ENCODE results near the gene NECAB3.

DNA sequence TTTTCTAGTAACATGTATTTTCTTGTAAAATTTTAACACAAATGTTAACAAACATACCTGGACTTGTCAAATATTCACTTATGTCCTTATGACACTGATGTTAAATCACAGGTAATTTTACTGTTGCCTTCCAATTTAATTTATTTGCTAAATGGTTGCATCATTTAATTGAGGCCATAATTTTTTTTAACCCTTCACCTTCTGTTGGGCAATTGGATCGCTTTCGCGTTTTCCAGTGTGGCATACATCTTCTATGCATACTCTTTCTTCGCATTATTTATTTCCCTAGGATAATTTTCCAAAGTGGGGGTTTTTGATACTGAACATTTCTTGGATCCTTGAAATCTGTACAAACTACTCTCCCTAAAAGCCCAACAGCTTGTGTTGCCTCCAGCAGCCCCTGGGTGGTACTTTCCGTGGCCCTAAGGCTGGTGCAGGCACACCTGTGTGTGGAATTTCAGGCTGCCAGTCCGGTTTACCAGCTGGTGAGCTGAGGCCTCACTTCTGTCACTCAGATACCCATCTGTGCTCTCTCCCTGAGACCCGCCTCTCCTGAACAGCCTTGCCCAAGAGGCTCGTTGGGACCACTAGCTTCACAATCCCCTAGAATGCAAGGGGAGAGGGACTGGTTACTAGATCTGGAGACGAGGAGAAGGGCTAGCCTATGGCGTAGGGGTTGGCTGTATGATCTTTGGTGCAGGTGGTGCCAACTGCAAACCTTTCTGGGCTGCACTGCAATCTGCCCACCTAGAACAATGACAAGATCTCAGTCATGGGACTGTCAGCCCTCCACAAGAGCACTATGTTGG is 23.3 kb downstream of the NECAB3 start:
- TF ChIP-seq, protein P1, sequence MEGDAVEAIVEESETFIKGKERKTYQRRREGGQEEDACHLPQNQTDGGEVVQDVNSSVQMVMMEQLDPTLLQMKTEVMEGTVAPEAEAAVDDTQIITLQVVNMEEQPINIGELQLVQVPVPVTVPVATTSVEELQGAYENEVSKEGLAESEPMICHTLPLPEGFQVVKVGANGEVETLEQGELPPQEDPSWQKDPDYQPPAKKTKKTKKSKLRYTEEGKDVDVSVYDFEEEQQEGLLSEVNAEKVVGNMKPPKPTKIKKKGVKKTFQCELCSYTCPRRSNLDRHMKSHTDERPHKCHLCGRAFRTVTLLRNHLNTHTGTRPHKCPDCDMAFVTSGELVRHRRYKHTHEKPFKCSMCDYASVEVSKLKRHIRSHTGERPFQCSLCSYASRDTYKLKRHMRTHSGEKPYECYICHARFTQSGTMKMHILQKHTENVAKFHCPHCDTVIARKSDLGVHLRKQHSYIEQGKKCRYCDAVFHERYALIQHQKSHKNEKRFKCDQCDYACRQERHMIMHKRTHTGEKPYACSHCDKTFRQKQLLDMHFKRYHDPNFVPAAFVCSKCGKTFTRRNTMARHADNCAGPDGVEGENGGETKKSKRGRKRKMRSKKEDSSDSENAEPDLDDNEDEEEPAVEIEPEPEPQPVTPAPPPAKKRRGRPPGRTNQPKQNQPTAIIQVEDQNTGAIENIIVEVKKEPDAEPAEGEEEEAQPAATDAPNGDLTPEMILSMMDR (IDR thresholded peaks at IDR 0.05; ENCODE audit: low read depth, low read length, missing input control): no peak
- TF ChIP-seq, protein P2, sequence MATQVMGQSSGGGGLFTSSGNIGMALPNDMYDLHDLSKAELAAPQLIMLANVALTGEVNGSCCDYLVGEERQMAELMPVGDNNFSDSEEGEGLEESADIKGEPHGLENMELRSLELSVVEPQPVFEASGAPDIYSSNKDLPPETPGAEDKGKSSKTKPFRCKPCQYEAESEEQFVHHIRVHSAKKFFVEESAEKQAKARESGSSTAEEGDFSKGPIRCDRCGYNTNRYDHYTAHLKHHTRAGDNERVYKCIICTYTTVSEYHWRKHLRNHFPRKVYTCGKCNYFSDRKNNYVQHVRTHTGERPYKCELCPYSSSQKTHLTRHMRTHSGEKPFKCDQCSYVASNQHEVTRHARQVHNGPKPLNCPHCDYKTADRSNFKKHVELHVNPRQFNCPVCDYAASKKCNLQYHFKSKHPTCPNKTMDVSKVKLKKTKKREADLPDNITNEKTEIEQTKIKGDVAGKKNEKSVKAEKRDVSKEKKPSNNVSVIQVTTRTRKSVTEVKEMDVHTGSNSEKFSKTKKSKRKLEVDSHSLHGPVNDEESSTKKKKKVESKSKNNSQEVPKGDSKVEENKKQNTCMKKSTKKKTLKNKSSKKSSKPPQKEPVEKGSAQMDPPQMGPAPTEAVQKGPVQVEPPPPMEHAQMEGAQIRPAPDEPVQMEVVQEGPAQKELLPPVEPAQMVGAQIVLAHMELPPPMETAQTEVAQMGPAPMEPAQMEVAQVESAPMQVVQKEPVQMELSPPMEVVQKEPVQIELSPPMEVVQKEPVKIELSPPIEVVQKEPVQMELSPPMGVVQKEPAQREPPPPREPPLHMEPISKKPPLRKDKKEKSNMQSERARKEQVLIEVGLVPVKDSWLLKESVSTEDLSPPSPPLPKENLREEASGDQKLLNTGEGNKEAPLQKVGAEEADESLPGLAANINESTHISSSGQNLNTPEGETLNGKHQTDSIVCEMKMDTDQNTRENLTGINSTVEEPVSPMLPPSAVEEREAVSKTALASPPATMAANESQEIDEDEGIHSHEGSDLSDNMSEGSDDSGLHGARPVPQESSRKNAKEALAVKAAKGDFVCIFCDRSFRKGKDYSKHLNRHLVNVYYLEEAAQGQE (IDR thresholded peaks at IDR 0.05): no peak
- TF ChIP-seq SP1 (IDR thresholded peaks at IDR 0.05) (no peak), YY1 (IDR thresholded peaks at IDR 0.05) (no peak), JUND (IDR thresholded peaks at IDR 0.05) (no peak), TAF1 (conservative IDR thresholded peaks at IDR 0.05) (no peak), GABPA (IDR thresholded peaks at IDR 0.05 in 1 of 2, conservative IDR thresholded peaks at IDR 0.05 in 1 of 2) (no peak), EGR1 (IDR thresholded peaks at IDR 0.05; ENCODE audit: low read depth in 2 of 2) (no peak)
- TF ChIP-seq, protein P3, sequence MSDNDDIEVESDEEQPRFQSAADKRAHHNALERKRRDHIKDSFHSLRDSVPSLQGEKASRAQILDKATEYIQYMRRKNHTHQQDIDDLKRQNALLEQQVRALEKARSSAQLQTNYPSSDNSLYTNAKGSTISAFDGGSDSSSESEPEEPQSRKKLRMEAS (IDR thresholded peaks at IDR 0.05): no peak
